ENCODE measurements around the gene PCAT6.

- TF ChIP-seq CTCF (IDR thresholded peaks at IDR 0.05) = no peak
- no peak for TF ChIP-seq POLR2AphosphoS5 (IDR thresholded peaks at IDR 0.05; ENCODE audit: low read depth, low read length)
- no peak for TF ChIP-seq REST (IDR thresholded peaks at IDR 0.05; ENCODE audit: insufficient read depth in 1 of 2, low read depth in 2 of 2, low read length in 1 of 2)
- TF ChIP-seq SIN3A (IDR thresholded peaks at IDR 0.05; ENCODE audit: borderline replicate concordance, insufficient read depth, low read depth, low read length) = no peak
Observed at GRCh38 chr1:202812176-202813026, 1.6 kb downstream of the PCAT6 start.

All from Panc1 (cell line).